ENCODE results near the gene MYO15B. TPM values are rescaled to one million over a fixed set of nuclear protein-coding genes. Genes with fewer than 3 reads are reported as not detected.

The MYO15B gene
- total and polyA plus RNA-seq, 4 experiments from 2014 or later, result 0.89 to 83.7 (median 75.1) TPM; not detected in 1

DNA sequence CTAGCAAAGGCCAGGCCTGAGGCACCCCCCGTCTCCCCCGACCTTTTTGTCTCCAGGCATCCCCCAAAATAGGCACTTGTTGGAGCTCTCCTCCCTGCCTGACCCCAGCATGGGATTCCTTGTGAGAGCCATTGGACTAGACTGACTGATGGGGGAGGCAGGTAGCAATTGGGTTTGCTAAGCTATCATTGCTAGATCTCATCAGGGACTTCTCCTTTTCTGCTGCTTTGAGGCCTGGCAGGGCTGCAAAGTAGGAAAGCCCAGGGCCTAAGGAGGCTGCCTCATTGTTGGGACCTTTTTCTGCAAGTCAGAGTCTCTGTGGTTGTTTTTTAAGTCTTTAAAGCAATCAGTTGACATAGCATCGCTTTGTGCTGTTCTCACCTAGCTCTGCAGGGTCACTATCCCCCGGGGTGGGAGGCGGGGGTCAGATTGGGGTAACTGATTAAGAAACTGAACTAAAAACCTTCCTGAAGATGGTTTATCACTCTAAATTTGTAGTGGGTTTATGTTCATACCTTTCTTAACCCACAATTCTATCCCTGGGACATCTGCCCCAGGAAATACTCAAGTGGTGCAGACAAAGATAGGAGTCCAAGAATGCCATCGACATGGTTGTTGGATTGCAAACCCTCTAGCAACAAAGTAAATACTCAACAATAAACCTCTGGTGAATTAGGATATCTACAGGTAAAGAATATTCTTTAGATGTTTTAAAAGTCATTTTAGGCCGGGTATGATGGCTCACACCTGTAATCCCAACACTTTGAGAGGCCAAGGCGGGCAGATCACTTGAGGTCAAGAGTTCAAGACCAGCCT lies 34.1 kb upstream of the MYO15B start:
- H3K27me3 Mint-ChIP-seq, result no peaks in the 10 kb centered on the region
- intact Hi-C loops (cut with micrococcal nuclease), result no loop called here
- H3K27me3 ChIP-seq (ENCODE audit: insufficient read depth, low read length), result no peaks in the 10 kb centered on the region
- H3K36me3 ChIP-seq (ENCODE audit: insufficient read depth, low read length), result no peaks in the 10 kb centered on the region
- H3K9me3 Mint-ChIP-seq, result no peaks in the 10 kb centered on the region
- no peak overlapping the region for H3K27ac ChIP-seq (ENCODE audit: low read depth, low read length)
- H3K4me1 Mint-ChIP-seq, result no peaks in the 10 kb centered on the region
- no peaks in the 10 kb centered on the region for H3K9me3 ChIP-seq (ENCODE audit: control insufficient read depth in 1 of 2, low read length in 2 of 2)
- CTCF ChIA-PET (ENCODE audit: partially characterized antibody), result interaction anchor here (1.0 kb wide), 1 partner anchor 35 kb away, joined by 3 read pairs; no protein-coding TSS in a partner anchor
- no peak overlapping the region for H3K4me3 Mint-ChIP-seq
- H3K36me3 Mint-ChIP-seq, result peaks cover 4% of the 10 kb centered on the region in 2 donors
- POLR2A ChIA-PET (ENCODE audit: partially characterized antibody), result no interaction called here
- H3K4me1 ChIP-seq (ENCODE audit: insufficient read depth, low read length), result no peaks in the 10 kb centered on the region
- no peak overlapping the region for H3K4me3 ChIP-seq (ENCODE audit: low read length in 2 of 2)
- no peak overlapping the region for H3K27ac Mint-ChIP-seq
- DNase-seq, result no peak

DNA sequence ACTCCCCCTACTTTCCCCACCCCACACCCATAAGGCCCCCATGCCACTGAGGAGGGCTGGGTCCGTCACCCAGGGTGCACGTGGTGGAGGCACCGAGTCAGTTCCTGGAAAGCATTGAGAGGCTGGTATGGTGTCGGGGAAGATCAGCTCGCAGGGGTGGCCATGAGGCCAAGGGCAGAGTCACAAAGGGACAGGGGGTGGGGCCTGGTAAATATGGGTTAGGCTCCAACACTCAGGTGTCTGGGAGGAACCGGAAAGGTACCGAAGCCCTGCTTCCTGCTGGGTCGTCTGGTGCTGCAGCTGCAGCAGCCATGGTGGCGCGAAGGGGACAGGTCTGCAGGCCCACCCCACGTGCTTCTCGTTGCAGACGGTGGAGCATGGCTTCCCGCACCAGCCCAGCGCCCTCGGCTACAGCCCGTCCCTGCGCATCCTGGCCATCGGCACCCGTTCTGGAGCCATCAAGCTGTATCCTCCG lies 31.9 kb upstream of the MYO15B start:
- H3K4me3 Mint-ChIP-seq, result no peak overlapping the region
- Histone ChIP-seq H3K27ac (ENCODE audit: low read depth, low read length) (no peak overlapping the region), H3K4me1 (ENCODE audit: insufficient read depth, low read length) (no peaks in the 10 kb centered on the region), H3K27me3 (ENCODE audit: insufficient read depth, low read length) (no peaks in the 10 kb centered on the region), H3K9me3 (ENCODE audit: control insufficient read depth in 1 of 2, low read length in 2 of 2) (no peaks in the 10 kb centered on the region), H3K4me3 (ENCODE audit: low read length in 2 of 2) (no peak overlapping the region), H3K36me3 (ENCODE audit: insufficient read depth, low read length) (no peaks in the 10 kb centered on the region)
- intact Hi-C loops (cut with micrococcal nuclease), result no loop called here
- H3K27me3 Mint-ChIP-seq, result no peaks in the 10 kb centered on the region
- no peaks in the 10 kb centered on the region for H3K4me1 Mint-ChIP-seq
- H3K9me3 Mint-ChIP-seq, result peaks cover 0 to 2% (median 0%) of the 10 kb centered on the region in 8 donors
- H3K27ac Mint-ChIP-seq, result no peak overlapping the region
- CTCF ChIA-PET (ENCODE audit: partially characterized antibody), result no interaction called here
- peaks cover 3 to 11% of the 10 kb centered on the region in 2 donors for H3K36me3 Mint-ChIP-seq
- DNase-seq, result no peak
- POLR2A ChIA-PET (ENCODE audit: partially characterized antibody), result no interaction called here

DNA sequence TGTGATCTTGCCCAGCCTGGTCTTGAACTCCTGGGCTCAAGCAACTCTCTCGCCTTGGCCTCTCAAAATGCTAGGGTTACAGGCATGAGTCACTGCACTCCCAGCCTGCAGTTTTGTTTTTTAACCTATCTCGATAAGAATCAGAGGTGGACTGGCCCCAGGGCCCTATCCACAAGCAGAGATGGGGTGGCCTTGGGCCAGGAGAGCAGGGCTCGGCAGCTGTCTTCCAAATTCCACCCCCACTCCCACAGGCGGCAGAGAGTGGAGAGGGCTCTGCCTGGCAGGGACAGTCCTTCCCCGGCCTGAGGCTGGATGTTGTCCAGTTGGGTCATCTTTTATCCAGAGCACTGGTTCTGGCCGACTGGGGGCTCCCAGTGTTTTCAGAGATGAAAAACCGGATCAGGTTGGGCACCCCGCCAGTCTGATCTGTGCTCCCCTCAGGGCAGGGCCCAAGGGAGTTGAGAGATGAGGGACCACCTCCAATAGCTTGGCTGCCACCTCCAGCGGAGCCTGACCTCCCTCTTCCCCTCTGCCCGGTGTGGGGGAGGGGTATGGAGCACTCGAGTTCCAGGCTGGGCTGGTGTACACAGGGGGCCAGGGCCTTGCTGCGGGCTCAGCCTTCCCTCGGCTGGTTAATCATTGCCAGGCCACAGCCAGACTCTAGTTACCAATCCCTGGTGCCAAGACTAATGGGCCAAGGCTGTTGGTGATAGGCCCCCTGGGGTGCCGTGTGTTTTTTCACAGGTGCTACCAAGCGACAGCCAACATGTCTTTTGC lies 30.3 kb upstream of the MYO15B start:
- Mint-ChIP-seq H3K4me3 (no peak overlapping the region), H3K36me3 (peaks cover 0 to 10% of the 10 kb centered on the region in 2 donors), H3K9me3 (peaks cover 0 to 2% (median 0%) of the 10 kb centered on the region in 8 donors), H3K4me1 (no peaks in the 10 kb centered on the region), H3K27ac (no peak overlapping the region), H3K27me3 (no peaks in the 10 kb centered on the region)
- H3K4me1 ChIP-seq (ENCODE audit: insufficient read depth, low read length), result no peaks in the 10 kb centered on the region
- no peak overlapping the region for H3K27ac ChIP-seq (ENCODE audit: low read depth, low read length)
- H3K27me3 ChIP-seq (ENCODE audit: insufficient read depth, low read length), result no peaks in the 10 kb centered on the region
- DNase-seq, result no peak
- intact Hi-C loops (cut with micrococcal nuclease), result no loop called here
- no peaks in the 10 kb centered on the region for H3K9me3 ChIP-seq (ENCODE audit: control insufficient read depth in 1 of 2, low read length in 2 of 2)
- no peaks in the 10 kb centered on the region for H3K36me3 ChIP-seq (ENCODE audit: insufficient read depth, low read length)
- ChIA-PET POLR2A (ENCODE audit: partially characterized antibody) (no interaction called here), CTCF (ENCODE audit: partially characterized antibody) (no interaction called here)
- no peak overlapping the region for H3K4me3 ChIP-seq (ENCODE audit: low read length in 2 of 2)

DNA sequence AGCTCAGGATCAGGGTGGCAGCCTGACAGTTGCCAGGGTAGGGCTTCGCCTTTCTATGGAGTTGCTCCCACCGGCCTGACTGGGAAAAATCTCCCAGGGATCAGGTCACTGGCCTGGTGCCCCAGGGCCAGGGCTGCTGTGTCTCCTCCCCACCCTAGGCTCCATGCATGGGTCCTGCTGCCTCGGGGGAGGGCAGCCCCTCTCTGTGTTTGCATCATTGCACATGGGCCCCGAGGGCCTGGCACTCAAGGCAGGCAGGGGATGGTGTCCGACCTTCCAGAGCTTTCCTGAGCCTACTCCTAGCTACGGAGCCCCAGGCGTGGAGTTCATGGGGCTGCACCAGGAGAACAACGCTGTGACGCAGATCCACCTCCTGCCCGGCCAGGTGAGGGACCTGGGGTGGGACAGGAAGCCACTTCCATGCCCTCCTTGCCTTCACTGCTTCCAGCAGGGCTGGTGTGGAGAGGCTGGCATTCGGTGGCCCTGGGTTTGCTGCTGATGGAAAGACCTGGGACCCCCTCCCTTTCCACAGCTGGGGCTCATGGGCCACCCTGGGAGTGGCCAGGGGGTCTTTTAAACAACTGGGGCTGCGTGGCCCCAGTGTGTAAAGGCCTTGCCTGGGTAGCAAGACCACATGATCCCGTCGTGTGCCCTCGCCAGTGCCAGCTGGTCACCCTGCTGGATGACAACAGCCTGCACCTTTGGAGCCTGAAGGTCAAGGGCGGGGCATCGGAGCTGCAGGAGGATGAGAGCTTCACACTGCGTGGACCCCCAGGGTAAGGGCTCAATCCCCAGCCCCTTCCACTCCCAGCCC lies 29.5 kb upstream of the MYO15B start:
- intact Hi-C loops (cut with micrococcal nuclease), result no loop called here

DNA sequence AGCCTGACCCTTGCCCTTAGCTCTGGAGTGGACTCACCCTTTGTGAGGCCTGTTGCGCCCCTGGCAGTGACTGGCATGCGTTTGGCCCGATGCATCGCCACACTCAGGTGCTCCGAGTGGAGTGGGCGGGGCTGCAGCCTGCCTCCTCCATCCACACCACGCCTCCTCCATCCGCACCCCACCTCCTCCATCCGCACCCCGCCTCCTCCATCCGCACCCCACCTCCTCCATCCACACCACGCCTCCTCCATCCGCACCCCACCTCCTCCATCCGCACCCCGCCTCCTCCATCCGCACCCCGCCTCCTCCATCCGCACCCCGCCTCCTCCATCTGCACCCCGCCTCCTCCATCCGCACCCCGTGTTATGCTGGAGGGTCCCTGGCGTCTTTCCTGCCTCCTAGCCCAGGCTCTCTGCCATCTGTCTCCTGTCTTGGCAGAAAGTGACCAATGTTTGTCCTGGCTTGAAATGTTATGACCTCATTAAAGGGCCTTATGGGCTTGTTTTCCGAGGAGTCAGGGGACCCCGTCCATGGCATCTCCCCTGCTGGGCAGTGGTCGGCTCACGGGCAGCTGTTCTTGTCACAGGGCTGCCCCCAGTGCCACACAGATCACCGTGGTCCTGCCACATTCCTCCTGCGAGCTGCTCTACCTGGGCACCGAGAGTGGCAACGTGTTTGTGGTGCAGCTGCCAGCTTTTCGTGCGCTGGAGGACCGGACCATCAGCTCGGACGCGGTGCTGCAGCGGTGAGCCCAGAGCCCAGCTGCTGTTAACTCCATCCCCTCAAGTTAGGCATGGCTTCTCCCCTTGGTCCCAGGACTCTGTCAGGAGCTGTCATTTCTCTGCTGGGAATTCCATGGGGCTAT lies 28.7 kb upstream of the MYO15B start:
- Mint-ChIP-seq H3K27ac (no peak overlapping the region), H3K36me3 (peaks cover 0 to 14% of the 10 kb centered on the region in 2 donors), H3K9me3 (peaks cover 0 to 2% (median 0%) of the 10 kb centered on the region in 8 donors), H3K4me3 (no peak overlapping the region), H3K27me3 (no peaks in the 10 kb centered on the region), H3K4me1 (no peaks in the 10 kb centered on the region)
- Histone ChIP-seq H3K4me1 (ENCODE audit: insufficient read depth, low read length) (no peaks in the 10 kb centered on the region), H3K9me3 (ENCODE audit: control insufficient read depth in 1 of 2, low read length in 2 of 2) (no peaks in the 10 kb centered on the region), H3K36me3 (ENCODE audit: insufficient read depth, low read length) (peaks cover 9% of the 10 kb centered on the region), H3K27ac (ENCODE audit: low read depth, low read length) (no peak overlapping the region), H3K4me3 (ENCODE audit: low read length in 2 of 2) (no peak overlapping the region), H3K27me3 (ENCODE audit: insufficient read depth, low read length) (no peaks in the 10 kb centered on the region)
- ChIA-PET POLR2A (ENCODE audit: partially characterized antibody) (no interaction called here), CTCF (ENCODE audit: partially characterized antibody) (no interaction called here)
- intact Hi-C loops (cut with micrococcal nuclease), result no loop called here
- no peak for DNase-seq

More for the DNA sequence above, 29.5 kb upstream of the MYO15B start:
- H3K4me1 ChIP-seq (ENCODE audit: insufficient read depth, low read length), result no peaks in the 10 kb centered on the region
- H3K36me3 ChIP-seq (ENCODE audit: insufficient read depth, low read length), result peaks cover 2% of the 10 kb centered on the region
- Mint-ChIP-seq H3K4me1 (no peaks in the 10 kb centered on the region), H3K4me3 (no peak overlapping the region), H3K9me3 (peaks cover 0 to 2% (median 0%) of the 10 kb centered on the region in 8 donors), H3K27me3 (no peaks in the 10 kb centered on the region), H3K27ac (no peak overlapping the region), H3K36me3 (peaks cover 0 to 14% of the 10 kb centered on the region in 2 donors)
- no peak overlapping the region for H3K27ac ChIP-seq (ENCODE audit: low read depth, low read length)
- no peaks in the 10 kb centered on the region for H3K9me3 ChIP-seq (ENCODE audit: control insufficient read depth in 1 of 2, low read length in 2 of 2)
- ChIA-PET CTCF (ENCODE audit: partially characterized antibody) (no interaction called here), POLR2A (ENCODE audit: partially characterized antibody) (no interaction called here)
- H3K27me3 ChIP-seq (ENCODE audit: insufficient read depth, low read length), result no peaks in the 10 kb centered on the region
- no peak for DNase-seq
- no peak overlapping the region for H3K4me3 ChIP-seq (ENCODE audit: low read length in 2 of 2)

DNA sequence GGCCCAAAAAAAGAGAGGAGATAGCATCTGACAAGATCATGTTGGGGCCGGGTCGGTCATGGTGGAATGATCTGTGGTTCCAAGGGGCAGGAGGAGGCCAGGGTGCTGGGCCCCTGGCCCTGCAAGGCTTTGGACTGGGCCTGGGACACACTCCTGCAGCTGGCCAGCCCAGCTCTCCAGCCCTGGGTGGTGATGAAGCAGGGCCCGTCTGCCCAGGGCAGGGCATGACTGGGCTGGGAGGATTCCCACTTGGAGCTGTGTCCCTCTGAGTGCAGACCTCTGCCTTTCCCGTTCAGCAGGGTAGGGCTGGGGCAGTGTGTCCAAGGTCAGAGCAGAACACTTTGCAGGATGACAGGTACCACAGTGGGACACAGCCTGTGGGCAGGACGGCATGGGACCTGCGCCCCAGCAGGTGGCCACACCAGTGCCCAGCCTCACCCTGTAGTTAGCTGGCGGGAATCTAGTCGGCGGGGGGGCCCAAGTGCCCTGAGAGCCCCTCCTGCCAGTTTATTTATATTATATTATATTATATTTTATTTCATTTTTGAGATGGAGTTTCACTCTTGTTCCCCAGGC lies 27.6 kb upstream of the MYO15B start:
- intact Hi-C loops (cut with micrococcal nuclease), result no loop called here
- Mint-ChIP-seq H3K9me3 (peaks cover 0 to 2% (median 0%) of the 10 kb centered on the region in 8 donors), H3K4me3 (no peak overlapping the region), H3K36me3 (peaks cover 0 to 17% of the 10 kb centered on the region in 2 donors), H3K27me3 (no peaks in the 10 kb centered on the region), H3K27ac (peak overlapping the region in 1 of 7 donors; percentile 36), H3K4me1 (no peaks in the 10 kb centered on the region)
- ChIA-PET CTCF (ENCODE audit: partially characterized antibody) (no interaction called here), POLR2A (ENCODE audit: partially characterized antibody) (no interaction called here)
- H3K27me3 ChIP-seq (ENCODE audit: insufficient read depth, low read length), result no peaks in the 10 kb centered on the region
- H3K36me3 ChIP-seq (ENCODE audit: insufficient read depth, low read length), result peaks cover 15% of the 10 kb centered on the region
- no peak for DNase-seq
- no peak overlapping the region for H3K4me3 ChIP-seq (ENCODE audit: low read length in 2 of 2)
- no peaks in the 10 kb centered on the region for H3K9me3 ChIP-seq (ENCODE audit: control insufficient read depth in 1 of 2, low read length in 2 of 2)
- H3K4me1 ChIP-seq (ENCODE audit: insufficient read depth, low read length), result no peaks in the 10 kb centered on the region
- H3K27ac ChIP-seq (ENCODE audit: low read depth, low read length), result no peak overlapping the region
